NCI-H2196 (cell line): ENCODE measurements around the gene CFAP54.

ENCODE experiments used
- DNase-seq: peaks from one replicate; lab custom pipeline; 2025; ENCODE audit not compliant: unreplicated experiment; lab: John Stamatoyannopoulos, UW

The CFAP54 gene

GRCh38 chr12:96879301-96879700 is 389.9 kb downstream of the CFAP54 start:
- no peak for DNase-seq

- no peak for DNase-seq
Measured at GRCh38 chr12:96880220-96880619, 390.8 kb downstream of the CFAP54 start.

GRCh38 chr12:96881608-96882007 is 392.2 kb downstream of the CFAP54 start:
- no peak for DNase-seq

GRCh38 chr12:96882862-96883261 is 393.5 kb downstream of the CFAP54 start:
- DNase-seq = no peak

- no peak for DNase-seq
Measured at GRCh38 chr12:96883571-96883970, 394.2 kb downstream of the CFAP54 start.

GRCh38 chr12:96886998-96887677 is 397.8 kb downstream of the CFAP54 start:
- DNase-seq = no peak

DNA sequence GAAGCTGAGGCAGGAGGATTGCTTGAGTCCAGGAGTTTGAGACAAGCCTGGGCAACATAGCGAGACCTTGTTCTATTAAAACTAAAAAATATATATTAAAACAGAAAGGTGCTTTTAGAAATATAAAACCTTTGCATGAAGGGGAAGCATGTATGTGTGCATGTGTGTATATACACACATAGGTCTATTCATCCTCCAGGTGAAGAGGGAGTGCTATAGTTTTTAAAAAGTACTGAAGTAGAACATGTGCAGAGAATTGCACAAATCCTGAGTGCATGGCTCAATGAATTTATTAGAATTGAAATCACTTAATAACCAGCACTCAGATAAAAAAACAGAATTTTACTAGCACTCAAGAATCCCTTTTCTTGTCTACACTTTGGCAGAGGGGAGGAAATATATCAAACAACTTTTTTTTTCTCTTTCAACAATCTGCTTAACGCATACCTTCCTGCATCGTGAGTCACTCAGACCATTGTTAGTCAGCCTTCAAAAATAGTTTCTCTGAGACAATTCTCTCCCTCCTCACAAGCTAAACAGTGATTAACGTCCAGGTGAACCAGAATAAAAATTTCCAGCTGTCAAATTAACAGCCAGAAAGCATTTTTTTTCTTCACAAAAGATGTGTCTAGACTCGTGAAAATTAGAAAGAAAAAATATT is 400.0 kb downstream of the CFAP54 start:
- no peak for DNase-seq

DNA sequence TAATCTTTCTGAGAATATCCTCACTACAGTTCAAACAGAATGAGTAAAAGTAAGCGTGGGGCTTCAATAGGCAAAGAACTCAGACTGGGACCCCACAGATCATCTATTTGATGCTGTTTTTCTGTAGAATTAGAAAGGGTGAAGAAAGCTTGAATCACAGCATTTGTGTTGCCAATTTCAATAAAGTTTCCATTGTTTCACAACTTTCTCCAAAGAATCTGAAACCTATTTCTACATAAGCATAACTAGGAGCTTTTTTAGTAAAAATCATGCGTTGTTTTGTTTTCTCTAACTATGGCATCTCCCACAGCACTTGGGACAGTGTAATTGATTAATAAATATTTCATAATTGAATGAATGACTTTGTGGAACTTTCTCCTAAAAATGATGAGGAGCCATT is 401.0 kb downstream of the CFAP54 start:
- DNase-seq = no peak

GRCh38 chr12:96892104-96892503 is 402.7 kb downstream of the CFAP54 start:
- no peak for DNase-seq

GRCh38 chr12:96897421-96897820 is 408.0 kb downstream of the CFAP54 start:
- DNase-seq = no peak

DNA sequence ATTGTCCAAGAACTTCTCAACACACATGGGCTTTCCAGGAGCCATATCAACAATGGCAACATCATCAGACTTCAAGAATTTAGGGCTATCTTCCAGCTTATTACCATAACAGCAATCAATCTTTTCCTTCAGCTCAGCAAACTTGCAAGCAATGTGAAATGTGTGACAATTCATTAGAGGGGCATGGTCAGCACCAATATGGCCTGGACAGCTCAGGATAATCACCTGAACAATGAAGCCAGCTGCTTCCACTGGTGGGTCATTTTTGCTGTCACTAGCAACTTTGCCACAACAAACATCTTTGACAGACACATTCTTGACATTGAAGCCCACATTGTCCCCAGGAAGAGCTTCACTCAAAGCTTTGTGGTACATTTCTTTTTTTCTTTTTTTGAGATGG is 411.8 kb downstream of the CFAP54 start:
- no peak for DNase-seq

- DNase-seq = no peak
Measured at GRCh38 chr12:96902076-96902475, 412.7 kb downstream of the CFAP54 start.

GRCh38 chr12:96906498-96906848 is 417.1 kb downstream of the CFAP54 start:
- no peak for DNase-seq

DNA sequence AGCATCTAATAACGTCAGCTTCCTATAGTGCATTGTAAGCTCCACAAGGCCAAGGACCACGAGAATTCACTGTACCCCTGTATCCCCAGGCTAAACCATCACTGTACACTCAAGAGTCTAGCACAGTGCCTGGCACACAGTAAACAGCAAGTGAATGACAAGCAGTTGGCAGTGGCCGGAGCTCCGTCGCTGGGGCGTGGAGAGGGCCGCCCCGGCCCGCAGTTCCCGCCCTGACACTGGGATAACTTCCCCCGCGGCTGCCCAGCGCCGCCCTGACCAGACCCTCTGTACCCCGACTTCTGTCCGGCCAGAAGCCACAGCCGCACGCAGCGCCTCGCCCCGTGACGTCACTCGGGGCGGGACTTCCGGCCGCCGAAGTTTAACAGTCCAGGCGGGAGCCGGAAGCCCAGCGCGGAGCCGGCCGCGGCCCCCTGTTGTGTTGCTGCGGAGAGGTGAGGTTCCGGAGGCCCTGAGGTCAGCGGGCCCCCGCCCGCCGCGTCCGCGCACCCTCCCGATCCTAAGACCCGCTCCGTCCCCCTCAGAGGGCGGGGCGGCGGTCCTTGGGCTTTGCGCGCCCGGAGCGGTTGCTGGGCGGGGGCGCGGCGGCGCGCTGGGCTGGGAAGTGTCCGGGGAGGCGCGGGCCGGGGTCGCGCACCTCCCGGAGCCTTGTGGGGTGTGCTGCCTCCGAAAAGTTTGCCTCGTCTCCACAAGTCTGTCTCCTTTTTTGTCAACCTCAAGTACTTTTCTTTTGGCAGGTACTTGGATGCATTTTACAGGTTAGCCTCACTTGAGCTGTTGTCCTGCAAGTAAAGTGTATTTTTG is 417.7 kb downstream of the CFAP54 start, which contains the start of gene NEDD1:
TSS of gene NEDD1 (plus strand) at position 409 of the 822 bp plus-strand sequence. CDS start 2,503 bp downstream, outside the sequence.
- peak; percentile 91 for DNase-seq

DNA sequence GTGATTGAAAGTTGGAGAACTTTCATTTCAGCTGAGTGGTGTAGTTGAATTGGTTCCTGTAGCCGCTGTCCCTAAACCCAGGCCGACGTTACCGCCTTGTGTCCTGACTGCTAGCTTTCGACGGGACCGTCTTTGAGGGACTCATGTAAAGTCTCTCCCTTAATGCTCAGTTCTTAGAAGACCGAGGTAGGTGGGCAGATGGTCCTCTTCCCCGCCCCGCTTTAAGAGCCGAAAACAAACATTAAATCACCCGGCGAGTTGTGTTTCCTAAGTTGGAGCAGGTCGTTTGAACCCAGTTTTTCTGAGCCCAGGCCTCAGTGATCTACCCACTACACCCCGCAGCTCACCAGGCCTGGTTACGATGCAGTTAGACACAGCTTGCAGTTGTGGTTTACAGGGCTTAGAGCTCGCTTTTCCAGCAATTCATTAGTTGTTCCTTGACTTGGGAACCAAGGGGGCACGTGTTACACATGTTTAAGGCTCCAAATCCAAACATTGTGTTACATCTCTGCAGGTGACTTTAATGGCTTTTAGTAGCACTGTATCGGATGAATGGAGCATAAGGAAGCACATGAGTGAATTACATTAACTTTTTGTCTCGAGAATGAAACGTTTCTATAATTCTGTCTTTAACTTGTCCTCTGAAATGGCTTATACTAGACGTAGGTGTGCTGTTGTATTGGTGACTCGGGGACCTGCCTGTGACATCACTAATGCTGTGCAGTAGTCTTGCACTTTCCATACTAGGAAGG is 418.5 kb downstream of the CFAP54 start:
- peak; percentile 7 for DNase-seq

GRCh38 chr12:96908423-96908675 is 419.0 kb downstream of the CFAP54 start:
- no peak for DNase-seq

DNA sequence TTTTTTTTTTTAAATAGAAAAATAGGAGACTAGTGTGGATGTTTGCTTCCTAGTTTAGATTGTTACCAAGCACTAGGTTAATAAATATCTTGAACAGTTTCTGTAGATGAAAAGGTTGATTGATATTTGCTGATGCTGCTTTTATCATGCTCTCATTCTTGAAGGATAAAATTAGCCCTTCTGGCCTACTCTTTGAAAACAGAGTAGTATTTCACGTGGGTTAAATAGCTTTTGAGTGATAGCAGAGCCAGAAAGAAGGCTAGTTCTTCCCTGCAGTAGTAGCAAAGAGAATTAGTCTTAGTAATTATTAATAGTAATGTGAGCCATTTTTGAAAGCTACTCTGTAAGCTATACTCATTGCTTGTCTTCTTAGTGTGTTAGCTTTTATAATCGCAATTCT is 422.9 kb downstream of the CFAP54 start:
- DNase-seq = no peak

GRCh38 chr12:96912943-96913342 is 423.6 kb downstream of the CFAP54 start:
- no peak for DNase-seq

DNA sequence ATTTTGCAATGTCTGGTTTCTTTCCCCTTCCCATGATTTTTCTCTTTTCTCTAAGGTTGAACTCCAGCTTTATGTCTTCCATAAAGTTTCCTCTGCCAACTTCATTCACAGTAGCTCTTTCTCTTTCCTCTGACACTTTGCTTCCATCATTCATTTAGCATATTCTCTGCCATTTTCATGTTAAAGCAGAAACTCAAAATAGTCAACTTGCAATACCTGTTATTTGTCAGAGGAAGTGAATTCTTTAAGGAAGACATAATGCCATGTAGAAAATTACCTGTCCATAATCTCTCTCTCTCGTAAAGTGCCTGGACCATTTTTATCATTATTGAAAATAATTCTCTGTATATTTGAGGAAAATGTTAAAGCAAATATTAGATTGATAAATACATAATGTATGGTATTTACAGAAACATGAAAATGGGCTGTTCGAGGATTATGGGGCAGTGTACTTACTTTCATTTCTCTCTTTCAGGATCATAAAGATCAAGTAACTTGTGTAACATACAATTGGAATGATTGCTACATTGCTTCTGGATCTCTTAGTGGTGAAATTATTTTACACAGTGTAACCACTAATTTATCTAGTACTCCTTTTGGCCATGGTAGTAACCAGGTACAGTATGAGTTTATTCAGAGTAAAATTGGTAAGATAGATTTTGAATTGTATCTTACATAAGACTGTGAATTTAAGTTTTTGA is 430.3 kb downstream of the CFAP54 start:
- no peak for DNase-seq
